GM23338 (cell line): ENCODE measurements around the gene TIRAP. TPM values are rescaled to one million over a fixed set of nuclear protein-coding genes. Genes with fewer than 3 reads are reported as not detected.

Experiments used
- ATAC-seq: fragments of 200-7000 bp; cut with Tn5 transposase; 3 replicates; pipeline ENCODE4 v1.9.1; 2020
- DNase-seq: peaks from one replicate; pipeline ENCODE4 v3.0.0-alpha.2; 2015; ENCODE audit warnings: low spot score
- H2AFZ ChIP-seq: fragments of 200-600 bp; sonication (generic); 2 replicates; pipeline ENCODE4 v1.8.0; 2016; ENCODE audit warnings: antibody characterized with exemption, mild to moderate bottlenecking, moderate library complexity
- H3F3A ChIP-seq: fragments of 200-600 bp; sonication (generic); replicated peaks from 2 replicates; pipeline ENCODE4 v1.8.0; 2017; ENCODE audit warnings: antibody characterized with exemption, mixed run types, low read depth
- H3K27ac ChIP-seq: fragments of 200-600 bp; sonication (generic); 2 replicates; pipeline ENCODE4 v1.6.1; 2016; ENCODE audit warnings: low read depth
- H3K27me3 ChIP-seq: fragments of 200-600 bp; sonication (generic); 2 replicates; pipeline ENCODE4 v1.8.0; 2016; ENCODE audit warnings: mild to moderate bottlenecking, mixed run types, moderate library complexity; ENCODE audit not compliant: insufficient read depth
- H3K36me3 ChIP-seq: fragments of 200-600 bp; sonication (generic); 2 replicates; pipeline ENCODE4 v1.8.0; 2016; ENCODE audit warnings: mild to moderate bottlenecking; ENCODE audit not compliant: insufficient read depth
- H3K4me1 ChIP-seq: fragments of 200-600 bp; sonication (generic); 2 replicates; pipeline ENCODE4 v1.8.0; 2016; ENCODE audit warnings: mild to moderate bottlenecking, moderate library complexity; ENCODE audit not compliant: insufficient read depth
- H3K4me2 ChIP-seq: fragments of 200-600 bp; sonication (generic); 2 replicates; pipeline ENCODE4 v1.7.1; 2017; ENCODE audit warnings: mixed run types
- H3K4me3 ChIP-seq: fragments of 200-600 bp; sonication (generic); 2 replicates; pipeline ENCODE4 v1.6.1; 2016; ENCODE audit warnings: mixed run types
- H3K79me2 ChIP-seq: fragments of 200-600 bp; sonication (generic); replicated peaks from 2 replicates; pipeline ENCODE4 v1.8.0; 2017; ENCODE audit warnings: mild to moderate bottlenecking; ENCODE audit not compliant: insufficient read depth
- H3K9me2 ChIP-seq: fragments of 200-600 bp; sonication (generic); 2 replicates; pipeline ENCODE4 v1.8.0; 2017; ENCODE audit not compliant: insufficient read depth
- H4K20me1 ChIP-seq: fragments of 200-600 bp; sonication (generic); replicated peaks from 2 replicates; pipeline ENCODE4 v1.8.0; 2017; ENCODE audit warnings: mild to moderate bottlenecking; ENCODE audit not compliant: insufficient read depth
- H3K27ac Mint-ChIP-seq: 2 replicates; pipeline ENCODE4 v1.8.0; 2020; ENCODE audit warnings: inconsistent platforms, mild to moderate bottlenecking, moderate library complexity, mixed read lengths
- H3K27me3 Mint-ChIP-seq: 3 replicates; pipeline ENCODE4 v1.8.0; 2022; ENCODE audit warnings: low read depth, mild to moderate bottlenecking, moderate library complexity, mixed read lengths, inconsistent platforms; ENCODE audit not compliant: insufficient read depth, poor library complexity
- H3K36me3 Mint-ChIP-seq: 3 replicates; pipeline ENCODE4 v1.8.0; 2021; ENCODE audit warnings: low read depth, mild to moderate bottlenecking, inconsistent platforms, moderate library complexity, mixed read lengths
- H3K4me1 Mint-ChIP-seq: 3 replicates; pipeline ENCODE4 v1.8.0; 2020; ENCODE audit warnings: mild to moderate bottlenecking, inconsistent platforms, mixed read lengths
- H3K4me3 Mint-ChIP-seq: 3 replicates; pipeline ENCODE4 v1.8.0; 2021; ENCODE audit warnings: moderate library complexity, mild to moderate bottlenecking, inconsistent platforms, mixed read lengths
- H3K9me3 Mint-ChIP-seq: 3 replicates; pipeline ENCODE4 v1.8.0; 2020; ENCODE audit warnings: moderate library complexity, mild to moderate bottlenecking, inconsistent platforms, mixed read lengths
- CREB1 ChIP-seq: fragments of 250-450 bp; sonication (Bioruptor Pico); IDR thresholded peaks from 2 replicates; pipeline ENCODE4 v1.5.0; 2020; ENCODE audit warnings: low read depth, mild to moderate bottlenecking, moderate library complexity
- NANOG ChIP-seq: IDR thresholded peaks from 2 replicates; pipeline ENCODE4 v1.6.1; 2016; ENCODE audit warnings: antibody characterized with exemption, borderline replicate concordance
- STAT1 ChIP-seq: IDR thresholded peaks from one replicate; pipeline ENCODE4 v1.6.1; 2016; ENCODE audit warnings: antibody characterized with exemption; ENCODE audit not compliant: unreplicated experiment
- ZNF114 ChIP-seq: fragments of 250-450 bp; sonication (Bioruptor Pico); IDR thresholded peaks from 2 replicates; pipeline ENCODE4 v1.5.0; 2020; ENCODE audit warnings: mild to moderate bottlenecking, moderate library complexity
- polyA plus RNA-seq: library from polyadenylated mRNA; unstranded; fragments of >200 nt; fragmentation: Nextera tagmentation; extraction: Ambion mirVana; gene quantifications from 2 replicates; pipeline ENCODE4 v1.2.1, GENCODE V29; 2016
- total RNA-seq: library from RNA; depleted of rRNA; stranded (reverse); fragments of >200 nt; shearing (Covaris generic); gene quantifications from 2 replicates; pipeline ENCODE4 v1.2.3, GENCODE V29; 2014
- TF ChIP-seq, protein P1 (sequence below), 2 experiments: fragments of 200-600 bp in 1 of 2; sonication (generic) in 1 of 2; conservative IDR thresholded peaks; 2 replicates each; pipeline versions ENCODE4 v1.5.1 to v1.6.1; 2016 to 2017; ENCODE audit warnings: antibody characterized with exemption in 2 of 2, low read depth in 2 of 2, mild to moderate bottlenecking in 2 of 2, moderate library complexity in 1 of 2
- TF ChIP-seq, protein P2 (sequence below): fragments of 250-450 bp; sonication (Bioruptor Pico); IDR thresholded peaks from 2 replicates; pipeline ENCODE4 v1.5.0; 2020; ENCODE audit warnings: mild to moderate bottlenecking, moderate library complexity

Gene TIRAP
- total and polyA plus RNA-seq, 2 experiments from 2014 or later: 1.1 to 3.4 TPM

DNA sequence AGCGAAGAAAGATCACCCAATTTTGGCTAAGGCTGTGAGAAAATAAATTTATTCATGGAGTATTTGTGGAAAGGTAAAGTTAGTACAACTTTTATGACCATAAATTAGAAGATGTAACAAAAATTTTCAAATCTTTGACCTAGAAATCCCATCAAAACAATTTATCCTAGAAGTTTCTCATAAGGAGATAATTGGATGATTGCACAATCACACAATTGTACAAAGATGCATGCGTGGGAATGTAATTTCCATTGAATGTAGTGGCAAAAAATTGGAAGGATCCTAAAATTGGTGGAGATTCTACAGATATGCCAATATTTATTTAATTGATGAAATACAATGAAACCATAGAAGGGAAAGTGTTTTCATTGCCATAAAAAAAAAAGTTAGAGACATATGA is 25.7 kb upstream of the TIRAP start:
- Mint-ChIP-seq H3K9me3 (no peaks in the 10 kb centered on the region), H3K4me3 (no peak overlapping the region), H3K27me3 (no peaks in the 10 kb centered on the region), H3K27ac (no peak overlapping the region), H3K36me3 (peaks cover 54% of the 10 kb centered on the region; the same call in 2 of the 3 replicates), H3K4me1 (no peaks in the 10 kb centered on the region)
- Histone ChIP-seq H4K20me1 (0 out of 2 replicates have a peak, but pooled peaks cover 16% of the 10 kb centered on the region), H3K27ac (no peak overlapping the region), H3K4me3 (no peak overlapping the region), H3K36me3 (peaks cover 21% of the 10 kb centered on the region; the same call in 1 of the 2 replicates), H3F3A (peaks cover 6% of the 10 kb centered on the region; the same call in 1 of the 2 replicates), H3K4me2 (no peak overlapping the region), H2AFZ (no peak overlapping the region), H3K27me3 (no peaks in the 10 kb centered on the region), H3K4me1 (no peaks in the 10 kb centered on the region), H3K9me2 (no peaks in the 10 kb centered on the region), H3K79me2 (no peaks in the 10 kb centered on the region)
- ATAC-seq (no peak), DNase-seq (no peak)
- TF ChIP-seq NANOG: no peak
- no peak for TF ChIP-seq CREB1 (CRISPR knock-in tag)
- TF ChIP-seq, protein P1, sequence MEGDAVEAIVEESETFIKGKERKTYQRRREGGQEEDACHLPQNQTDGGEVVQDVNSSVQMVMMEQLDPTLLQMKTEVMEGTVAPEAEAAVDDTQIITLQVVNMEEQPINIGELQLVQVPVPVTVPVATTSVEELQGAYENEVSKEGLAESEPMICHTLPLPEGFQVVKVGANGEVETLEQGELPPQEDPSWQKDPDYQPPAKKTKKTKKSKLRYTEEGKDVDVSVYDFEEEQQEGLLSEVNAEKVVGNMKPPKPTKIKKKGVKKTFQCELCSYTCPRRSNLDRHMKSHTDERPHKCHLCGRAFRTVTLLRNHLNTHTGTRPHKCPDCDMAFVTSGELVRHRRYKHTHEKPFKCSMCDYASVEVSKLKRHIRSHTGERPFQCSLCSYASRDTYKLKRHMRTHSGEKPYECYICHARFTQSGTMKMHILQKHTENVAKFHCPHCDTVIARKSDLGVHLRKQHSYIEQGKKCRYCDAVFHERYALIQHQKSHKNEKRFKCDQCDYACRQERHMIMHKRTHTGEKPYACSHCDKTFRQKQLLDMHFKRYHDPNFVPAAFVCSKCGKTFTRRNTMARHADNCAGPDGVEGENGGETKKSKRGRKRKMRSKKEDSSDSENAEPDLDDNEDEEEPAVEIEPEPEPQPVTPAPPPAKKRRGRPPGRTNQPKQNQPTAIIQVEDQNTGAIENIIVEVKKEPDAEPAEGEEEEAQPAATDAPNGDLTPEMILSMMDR (conservative IDR thresholded peaks at IDR 0.05; ENCODE audit: low read depth in 2 of 2): no peak
- TF ChIP-seq, protein P2, sequence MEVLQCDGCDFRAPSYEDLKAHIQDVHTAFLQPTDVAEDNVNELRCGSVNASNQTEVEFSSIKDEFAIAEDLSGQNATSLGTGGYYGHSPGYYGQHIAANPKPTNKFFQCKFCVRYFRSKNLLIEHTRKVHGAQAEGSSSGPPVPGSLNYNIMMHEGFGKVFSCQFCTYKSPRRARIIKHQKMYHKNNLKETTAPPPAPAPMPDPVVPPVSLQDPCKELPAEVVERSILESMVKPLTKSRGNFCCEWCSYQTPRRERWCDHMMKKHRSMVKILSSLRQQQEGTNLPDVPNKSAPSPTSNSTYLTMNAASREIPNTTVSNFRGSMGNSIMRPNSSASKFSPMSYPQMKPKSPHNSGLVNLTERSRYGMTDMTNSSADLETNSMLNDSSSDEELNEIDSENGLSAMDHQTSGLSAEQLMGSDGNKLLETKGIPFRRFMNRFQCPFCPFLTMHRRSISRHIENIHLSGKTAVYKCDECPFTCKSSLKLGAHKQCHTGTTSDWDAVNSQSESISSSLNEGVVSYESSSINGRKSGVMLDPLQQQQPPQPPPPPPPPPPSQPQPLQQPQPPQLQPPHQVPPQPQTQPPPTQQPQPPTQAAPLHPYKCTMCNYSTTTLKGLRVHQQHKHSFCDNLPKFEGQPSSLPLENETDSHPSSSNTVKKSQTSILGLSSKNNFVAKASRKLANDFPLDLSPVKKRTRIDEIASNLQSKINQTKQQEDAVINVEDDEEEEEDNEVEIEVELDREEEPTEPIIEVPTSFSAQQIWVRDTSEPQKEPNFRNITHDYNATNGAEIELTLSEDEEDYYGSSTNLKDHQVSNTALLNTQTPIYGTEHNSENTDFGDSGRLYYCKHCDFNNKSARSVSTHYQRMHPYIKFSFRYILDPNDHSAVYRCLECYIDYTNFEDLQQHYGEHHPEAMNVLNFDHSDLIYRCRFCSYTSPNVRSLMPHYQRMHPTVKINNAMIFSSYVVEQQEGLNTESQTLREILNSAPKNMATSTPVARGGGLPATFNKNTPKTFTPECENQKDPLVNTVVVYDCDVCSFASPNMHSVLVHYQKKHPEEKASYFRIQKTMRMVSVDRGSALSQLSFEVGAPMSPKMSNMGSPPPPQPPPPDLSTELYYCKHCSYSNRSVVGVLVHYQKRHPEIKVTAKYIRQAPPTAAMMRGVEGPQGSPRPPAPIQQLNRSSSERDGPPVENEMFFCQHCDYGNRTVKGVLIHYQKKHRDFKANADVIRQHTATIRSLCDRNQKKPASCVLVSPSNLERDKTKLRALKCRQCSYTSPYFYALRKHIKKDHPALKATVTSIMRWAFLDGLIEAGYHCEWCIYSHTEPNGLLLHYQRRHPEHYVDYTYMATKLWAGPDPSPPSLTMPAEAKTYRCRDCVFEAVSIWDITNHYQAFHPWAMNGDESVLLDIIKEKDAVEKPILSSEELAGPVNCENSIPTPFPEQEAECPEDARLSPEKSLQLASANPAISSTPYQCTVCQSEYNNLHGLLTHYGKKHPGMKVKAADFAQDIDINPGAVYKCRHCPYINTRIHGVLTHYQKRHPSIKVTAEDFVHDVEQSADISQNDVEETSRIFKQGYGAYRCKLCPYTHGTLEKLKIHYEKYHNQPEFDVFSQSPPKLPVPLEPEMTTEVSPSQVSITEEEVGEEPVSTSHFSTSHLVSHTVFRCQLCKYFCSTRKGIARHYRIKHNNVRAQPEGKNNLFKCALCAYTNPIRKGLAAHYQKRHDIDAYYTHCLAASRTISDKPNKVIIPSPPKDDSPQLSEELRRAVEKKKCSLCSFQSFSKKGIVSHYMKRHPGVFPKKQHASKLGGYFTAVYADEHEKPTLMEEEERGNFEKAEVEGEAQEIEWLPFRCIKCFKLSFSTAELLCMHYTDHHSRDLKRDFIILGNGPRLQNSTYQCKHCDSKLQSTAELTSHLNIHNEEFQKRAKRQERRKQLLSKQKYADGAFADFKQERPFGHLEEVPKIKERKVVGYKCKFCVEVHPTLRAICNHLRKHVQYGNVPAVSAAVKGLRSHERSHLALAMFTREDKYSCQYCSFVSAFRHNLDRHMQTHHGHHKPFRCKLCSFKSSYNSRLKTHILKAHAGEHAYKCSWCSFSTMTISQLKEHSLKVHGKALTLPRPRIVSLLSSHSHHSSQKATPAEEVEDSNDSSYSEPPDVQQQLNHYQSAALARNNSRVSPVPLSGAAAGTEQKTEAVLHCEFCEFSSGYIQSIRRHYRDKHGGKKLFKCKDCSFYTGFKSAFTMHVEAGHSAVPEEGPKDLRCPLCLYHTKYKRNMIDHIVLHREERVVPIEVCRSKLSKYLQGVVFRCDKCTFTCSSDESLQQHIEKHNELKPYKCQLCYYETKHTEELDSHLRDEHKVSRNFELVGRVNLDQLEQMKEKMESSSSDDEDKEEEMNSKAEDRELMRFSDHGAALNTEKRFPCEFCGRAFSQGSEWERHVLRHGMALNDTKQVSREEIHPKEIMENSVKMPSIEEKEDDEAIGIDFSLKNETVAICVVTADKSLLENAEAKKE (CRISPR knock-in tag): no peak
- TF ChIP-seq ZNF114: no peak
- no peak for TF ChIP-seq STAT1
